ENCODE data around the gene CCDC50. TPM values are rescaled to one million over a fixed set of nuclear protein-coding genes. Genes with fewer than 3 reads are reported as not detected.
A peak's percentile ranks its signal among the peaks of the same experiment; 100 is the strongest.

CCDC50 gene
- total and polyA plus RNA-seq, 2 of the 8 experiments (the other 6 are each of a cell fraction or from before 2014, with no cell fraction given) = 7.3 to 19.2 TPM

DNA sequence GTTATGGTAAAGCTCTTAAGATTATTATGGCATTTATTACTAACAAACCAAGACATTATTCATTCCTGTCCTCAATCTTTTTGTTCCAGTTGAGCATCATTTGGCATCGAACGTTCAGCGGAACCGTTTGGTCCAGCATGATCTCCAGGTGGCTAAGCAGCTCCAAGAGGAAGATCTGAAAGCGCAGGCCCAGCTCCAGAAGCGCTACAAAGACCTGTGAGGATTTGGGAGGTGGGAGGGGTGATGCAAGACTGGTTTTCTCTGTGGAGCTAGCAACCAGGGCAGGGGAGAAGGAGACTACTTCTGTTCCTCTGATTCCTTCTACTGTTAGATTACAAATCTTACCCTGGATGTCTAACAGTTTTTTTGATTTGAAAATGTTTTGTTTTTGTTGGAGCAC, 28.7 kb downstream of the CCDC50 start:
- no peak overlapping the region for H3K27ac ChIP-seq (ENCODE audit: low read depth, low read length)
- no peak overlapping the region for H2BK15ac ChIP-seq (ENCODE audit: low read length)
- H4K8ac ChIP-seq (ENCODE audit: extremely low read depth, insufficient read depth, low read length) = no peak overlapping the region
- H3K56ac ChIP-seq (replicated peaks; ENCODE audit: insufficient read length, low read depth, low read length) = no peak overlapping the region
- H3K27me3 ChIP-seq (replicated peaks in 1 of 4; ENCODE audit: control insufficient read depth in 3 of 4, extremely low read depth in 1 of 4, insufficient read depth in 3 of 4, low read length in 3 of 4) = no peaks in the 10 kb centered on the region
- TF ChIP-seq BRCA1 (IDR thresholded peaks at IDR 0.05; ENCODE audit: low read depth, low read length) = no peak
- no peak for TF ChIP-seq YY1 (IDR thresholded peaks at IDR 0.05; ENCODE audit: low read depth, low read length)
- peak; percentile 63 for TF ChIP-seq CEBPB (IDR thresholded peaks at IDR 0.05; ENCODE audit: low read depth, low read length)
- WGBS, 2 experiments (ENCODE audit: extremely low coverage in 1 of 2, insufficient coverage in 1 of 2, insufficient read length in 1 of 2, insufficient replicate concordance in 2 of 2, low coverage in 1 of 2, low lambda C conversion rate in 2 of 2, missing lambda C conversion rate in 1 of 2) = 78% methylated on average over 6 of the region's 6 CpGs; no CpG with 5 or more reads in 1 of the 2 experiments
- H3K4me2 ChIP-seq (ENCODE audit: insufficient read depth in 1 of 2, low read depth in 2 of 2, low read length in 2 of 2) = no peak overlapping the region
- no peaks in the 10 kb centered on the region for H3K23me2 ChIP-seq (ENCODE audit: low read depth, low read length)
- H3K4me1 ChIP-seq (replicated peaks in 1 of 4; ENCODE audit: control insufficient read depth in 3 of 4, insufficient read depth in 4 of 4, low read length in 3 of 4) = peaks cover 0 to 6% (median 1%) of the 10 kb centered on the region in 4 experiments; a peak in 2 of 7 replicates
- no peaks in the 10 kb centered on the region for H3K9me3 ChIP-seq (ENCODE audit: insufficient read depth in 2 of 2, low read depth in 1 of 2, low read length in 1 of 2)
- H2BK120ac ChIP-seq (replicated peaks; ENCODE audit: low read depth, low read length) = no peak overlapping the region
- H4K91ac ChIP-seq (replicated peaks; ENCODE audit: insufficient read length, low read length) = no peak overlapping the region
- no peak overlapping the region for H3K14ac ChIP-seq (ENCODE audit: insufficient read length)
- no peak overlapping the region for H3K4me3 ChIP-seq (ENCODE audit: extremely low read depth in 1 of 4, insufficient read depth in 2 of 4, low read depth in 3 of 4, low read length in 4 of 4)
- no peaks in the 10 kb centered on the region for H4K20me1 ChIP-seq (replicated peaks in 1 of 2; ENCODE audit: control insufficient read depth in 1 of 2, insufficient read depth in 2 of 2, low read length in 2 of 2)
- H3K18ac ChIP-seq (ENCODE audit: extremely low read depth, low read length) = no peak overlapping the region
- H2BK5ac ChIP-seq (ENCODE audit: low read depth, low read length) = no peak overlapping the region
- peaks cover 0 to 2% of the 10 kb centered on the region in 2 experiments; a peak in 1 of 4 replicates for H3K79me2 ChIP-seq (ENCODE audit: control insufficient read depth in 1 of 2, insufficient read depth in 2 of 2, low read length in 2 of 2)
- H3K79me1 ChIP-seq (ENCODE audit: low read depth, low read length) = no peaks in the 10 kb centered on the region
- H4K5ac ChIP-seq (ENCODE audit: insufficient read length, low read depth, low read length) = no peak overlapping the region
- CTCF ChIA-PET (ENCODE audit: partially characterized antibody) = interaction anchor here (0.8 to 1.5 kb wide), 5 partner anchors 9 to 41 kb away, joined by 3 to 4 read pairs (median 3); no protein-coding TSS in a partner anchor
- H2AFZ ChIP-seq (ENCODE audit: low read length) = no peak overlapping the region
- no peak overlapping the region for H3K4ac ChIP-seq (replicated peaks; ENCODE audit: insufficient read length, low read depth, low read length)
- peak; percentile 24 for FAIRE-seq
- no peak overlapping the region for H3K23ac ChIP-seq (ENCODE audit: insufficient read length)
- no peak overlapping the region; the same call in 1 of the 2 replicates for H2AK5ac ChIP-seq (ENCODE audit: low read depth, low read length)
- H3K36me3 ChIP-seq (ENCODE audit: control insufficient read depth in 2 of 4, insufficient read depth in 4 of 4, low read length in 3 of 4) = peaks cover 0 to 4% (median 0%) of the 10 kb centered on the region in 4 experiments; a peak in 1 of 8 replicates
- no peak overlapping the region for H3K9ac ChIP-seq (replicated peaks in 1 of 4; ENCODE audit: extremely low read depth in 1 of 4, low read depth in 3 of 4, low read length in 3 of 4)
- H2BK12ac ChIP-seq (ENCODE audit: low read depth, low read length) = no peak overlapping the region
- DNase-seq (ENCODE audit: low read depth in 1 of 2, low spot score in 2 of 2) = no peak
- no peak overlapping the region for H2BK20ac ChIP-seq (ENCODE audit: low read length)
- POLR2A ChIA-PET (ENCODE audit: partially characterized antibody) = interaction anchor here (0.9 to 1.5 kb wide), 2 partner anchors 11 to 570 kb away, joined by 3 to 4 read pairs; no protein-coding TSS in a partner anchor

Measured in H1 (cell line).